GM18498 (cell line): ENCODE data around the gene PEX16.

Experiments used
- ATAC-seq: cut with Tn5 transposase; IDR thresholded peaks from one replicate; pipeline ENCODE4 v1.9.1; 2021; ENCODE audit warnings: mild to moderate bottlenecking, moderate library complexity; ENCODE audit not compliant: unreplicated experiment

PEX16 gene

GRCh38 chr11:45880772-45881570 lies 36.7 kb downstream of the PEX16 start:
- no peak for ATAC-seq

DNA sequence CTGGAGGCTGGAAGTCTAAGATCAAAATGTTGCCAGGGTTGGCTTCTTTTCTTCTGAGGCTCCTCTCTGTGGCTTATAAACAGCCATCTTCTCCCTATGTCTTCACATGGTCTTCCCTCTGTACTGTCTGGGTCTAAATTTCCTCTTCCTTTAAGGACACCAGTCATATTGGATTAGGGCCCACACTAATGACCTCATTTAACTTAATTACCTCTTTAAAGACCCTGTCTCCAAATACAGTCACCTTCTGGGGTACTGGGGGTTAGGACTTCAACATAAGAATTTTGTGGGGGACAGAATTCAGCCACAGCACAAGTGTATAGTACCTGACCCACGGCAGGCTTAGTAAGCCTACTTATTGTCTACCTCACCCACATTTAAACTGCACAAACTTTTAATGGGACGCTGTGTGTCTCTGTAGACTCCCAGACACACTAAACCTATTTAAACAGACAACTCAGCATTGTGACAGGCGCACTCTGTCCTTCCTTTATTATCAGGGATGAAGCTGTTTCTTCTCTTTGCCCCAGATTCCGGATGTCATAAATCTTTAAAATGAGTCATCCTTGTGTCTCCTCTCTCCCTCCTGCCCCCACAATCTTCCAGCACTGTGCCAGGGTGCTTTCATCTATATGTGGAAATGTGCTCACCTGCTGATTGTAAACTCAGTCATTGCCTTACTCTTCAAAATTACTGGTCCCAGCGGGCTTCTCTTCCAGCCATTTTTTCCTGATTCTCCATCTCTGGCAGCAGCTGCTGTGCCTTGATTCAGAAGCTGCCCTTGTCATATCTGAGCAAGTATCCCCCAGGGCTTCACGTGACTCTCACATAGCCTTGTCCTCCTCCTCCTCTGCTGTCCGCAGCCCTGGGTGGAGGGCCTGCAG lies 37.6 kb downstream of the PEX16 start:
- no peak for ATAC-seq

DNA sequence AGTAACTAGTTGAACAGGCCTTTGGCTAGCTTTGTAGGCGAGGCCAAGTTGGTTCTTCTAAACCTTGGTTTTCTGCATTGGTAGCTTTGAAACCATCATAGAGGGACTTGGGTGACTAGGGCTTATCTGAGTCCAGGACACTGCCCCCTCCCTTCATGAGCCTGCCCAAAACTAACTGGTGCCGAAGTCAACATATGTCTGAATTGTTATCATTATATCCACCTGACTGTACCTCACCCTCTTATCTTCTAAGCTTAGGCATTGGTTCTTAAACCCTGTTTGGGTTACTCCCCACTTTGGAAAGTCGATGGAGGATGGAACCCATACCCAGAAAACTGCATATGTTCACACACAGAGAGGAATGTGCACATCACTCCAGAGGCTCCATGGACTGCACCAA lies 39.8 kb downstream of the PEX16 start:
- ATAC-seq = no peak

DNA sequence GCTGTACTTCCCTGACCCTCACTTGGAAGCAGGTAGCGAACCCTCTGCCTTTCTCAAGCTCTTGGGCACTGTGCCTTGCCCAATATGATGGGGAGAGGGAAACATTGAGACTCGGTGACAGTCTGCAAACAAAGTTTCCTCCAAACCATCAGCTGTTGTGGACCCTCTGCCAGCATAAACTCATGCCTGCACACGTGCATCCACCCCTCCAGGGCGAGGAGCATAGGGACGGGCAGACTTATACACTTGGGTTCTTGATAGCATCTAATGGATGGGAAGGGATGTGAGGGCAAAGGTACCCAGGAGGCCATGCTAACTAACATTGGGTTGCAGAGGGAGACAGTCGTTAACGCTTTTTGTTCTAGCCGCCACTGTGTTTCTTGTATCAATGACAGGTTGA lies 40.5 kb downstream of the PEX16 start:
- no peak for ATAC-seq

DNA sequence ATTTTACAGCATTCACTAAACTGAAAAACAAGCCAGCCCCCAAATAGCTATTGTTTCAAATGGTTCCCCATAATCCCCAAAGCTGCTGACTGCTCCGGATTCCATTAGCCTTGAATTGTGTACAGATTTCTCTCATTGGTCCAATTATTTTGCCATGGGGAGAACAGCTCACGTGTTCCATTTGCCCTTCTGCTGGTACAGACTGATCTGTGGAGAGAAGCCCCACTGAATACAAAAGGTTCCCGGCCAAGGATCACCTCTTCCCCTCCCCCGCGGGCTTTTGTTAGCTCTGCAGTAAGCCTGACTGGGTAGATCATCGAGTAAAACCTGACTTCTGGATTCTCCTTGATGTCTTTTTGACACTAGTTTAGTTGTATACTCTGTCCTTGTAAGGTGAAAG lies 41.3 kb downstream of the PEX16 start:
- ATAC-seq = no peak

DNA sequence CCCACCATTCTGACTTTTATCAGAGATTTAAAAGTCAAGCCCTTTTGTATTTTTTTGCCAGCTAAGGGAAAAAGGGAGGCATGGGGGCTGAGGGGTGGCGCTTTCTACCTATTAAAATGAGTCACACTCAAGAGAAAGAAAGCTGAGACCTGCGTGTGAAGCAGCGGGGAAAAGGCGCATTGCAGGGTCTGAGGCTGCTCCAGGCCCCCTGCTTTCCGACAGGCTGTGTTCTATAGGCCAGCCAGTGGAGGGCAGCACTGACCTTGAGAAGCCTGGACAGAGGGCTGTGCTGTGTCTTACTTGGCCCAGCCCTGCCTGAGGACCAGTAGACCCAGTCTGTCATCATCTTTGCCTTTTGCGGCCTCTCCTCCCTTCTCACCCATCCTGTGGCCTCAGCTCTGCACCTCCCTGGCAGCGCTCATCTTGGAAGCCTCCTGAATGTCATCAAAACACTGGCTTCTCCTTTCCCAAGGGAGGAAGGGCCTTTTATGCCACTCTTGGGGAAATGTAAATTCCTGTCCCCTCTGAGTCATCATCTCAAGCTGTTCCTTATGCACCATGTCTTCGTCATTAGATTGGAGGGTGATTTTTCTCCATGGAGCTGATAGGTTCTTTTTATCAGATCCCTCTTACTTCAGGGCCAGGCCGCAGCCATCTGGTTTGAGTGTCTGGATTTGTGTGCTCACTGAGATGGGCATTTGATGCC lies 44.9 kb downstream of the PEX16 start:
- no peak for ATAC-seq

GRCh38 chr11:45871638-45872037 lies 46.0 kb downstream of the PEX16 start:
- ATAC-seq = no peak

- no peak for ATAC-seq
Measured at GRCh38 chr11:45870706-45871105, 47.0 kb downstream of the PEX16 start.

DNA sequence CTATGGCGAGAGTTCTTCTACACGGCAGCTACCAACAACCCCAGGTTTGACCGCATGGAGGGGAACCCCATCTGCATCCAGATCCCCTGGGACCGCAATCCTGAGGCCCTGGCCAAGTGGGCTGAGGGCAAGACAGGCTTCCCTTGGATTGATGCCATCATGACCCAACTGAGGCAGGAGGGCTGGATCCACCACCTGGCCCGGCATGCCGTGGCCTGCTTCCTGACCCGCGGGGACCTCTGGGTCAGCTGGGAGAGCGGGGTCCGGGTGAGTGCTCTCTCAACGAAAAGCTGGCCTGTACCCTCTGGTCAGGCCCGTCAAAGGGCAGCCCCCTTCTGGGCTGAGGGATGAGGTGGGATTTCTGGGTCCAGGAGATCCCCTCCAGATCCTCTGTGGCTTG lies 48.1 kb downstream of the PEX16 start:
- no peak for ATAC-seq

DNA sequence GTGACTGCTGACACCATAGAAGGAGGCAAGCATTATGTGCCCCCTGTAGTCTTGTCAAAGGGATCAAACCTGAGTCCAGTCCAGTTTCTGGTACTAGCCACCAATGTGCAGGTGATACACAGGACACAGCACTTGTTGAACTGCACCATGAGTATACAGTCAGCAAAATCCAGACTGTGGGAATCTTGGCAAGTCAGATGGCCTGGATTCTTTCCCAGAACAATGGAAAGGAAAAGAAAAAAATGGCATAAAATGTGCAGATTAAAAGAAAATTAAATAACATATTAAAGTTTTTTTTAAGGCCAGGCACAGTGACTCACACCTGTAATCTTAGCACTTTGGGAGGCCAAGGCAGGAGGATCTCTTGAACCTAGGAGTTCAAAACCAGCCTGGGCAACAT lies 53.6 kb downstream of the PEX16 start:
- no peak for ATAC-seq

GRCh38 chr11:45860764-45861510 lies 56.7 kb downstream of the PEX16 start:
- no peak for ATAC-seq

- ATAC-seq = no peak
Measured at GRCh38 chr11:45860348-45860747, 57.3 kb downstream of the PEX16 start.
